Neural cell (in vitro differentiated cells): ENCODE data around the gene GPAM. TPM values are rescaled to one million over a fixed set of nuclear protein-coding genes. Genes with fewer than 3 reads are reported as not detected.
"Not testable (repeated sequence)": the region's sequence is repeated elsewhere in the genome, so short reads cannot be mapped to it uniquely, and the experiment has no call there.

ENCODE experiments used
- H2AFZ ChIP-seq: fragments of 200-600, 300-800 bp; sonication (generic), shearing (Covaris generic); 2 replicates; pipeline ENCODE4 v1.6.0; 2014; ENCODE audit warnings: low read depth, mild to moderate bottlenecking, antibody characterized with exemption, low read length, moderate library complexity
- H3F3A ChIP-seq: fragments of 200-600 bp; shearing (Covaris generic); 2 replicates; pipeline ENCODE4 v1.6.1; 2016; ENCODE audit warnings: mild to moderate bottlenecking, moderate library complexity, mixed read lengths, antibody characterized with exemption, low read length; ENCODE audit not compliant: insufficient read depth, poor library complexity, severe bottlenecking
- H3K27ac ChIP-seq: fragments of 200-600, 300-800 bp; sonication (generic), shearing (Covaris generic); 2 replicates; pipeline ENCODE4 v1.5.1; 2014; ENCODE audit warnings: mild to moderate bottlenecking, low read length, moderate library complexity
- H3K27me3 ChIP-seq: fragments of 300-800, 200-600 bp; sonication (generic), shearing (Covaris generic); 2 replicates; pipeline ENCODE4 v1.6.0; 2014; ENCODE audit warnings: mild to moderate bottlenecking, low read depth, low read length, moderate library complexity; ENCODE audit not compliant: insufficient read depth
- H3K36me3 ChIP-seq: fragments of 300-800, 200-600 bp; sonication (generic), shearing (Covaris generic); 2 replicates; pipeline ENCODE4 v1.5.1; 2014; ENCODE audit warnings: mild to moderate bottlenecking, antibody characterized with exemption, low read length, moderate library complexity; ENCODE audit not compliant: insufficient read depth
- H3K4me2 ChIP-seq: fragments of 300-800, 200-600 bp; sonication (generic), shearing (Covaris generic); 2 replicates; pipeline ENCODE4 v1.6.0; 2014; ENCODE audit warnings: mild to moderate bottlenecking, low read length
- H3K4me3 ChIP-seq: fragments of 300-800, 200-600 bp; sonication (generic), shearing (Covaris generic); 2 replicates; pipeline ENCODE4 v1.5.1; 2014; ENCODE audit warnings: mild to moderate bottlenecking, low read length, moderate library complexity
- H3K79me2 ChIP-seq: fragments of 200-600 bp; shearing (Covaris generic); replicated peaks from 2 replicates; pipeline ENCODE4 v1.6.0; 2014; ENCODE audit warnings: mild to moderate bottlenecking, low read length, moderate library complexity; ENCODE audit not compliant: insufficient read depth
- H3K9ac ChIP-seq: fragments of 300-800, 200-600 bp; sonication (generic), shearing (Covaris generic); 2 replicates; pipeline ENCODE4 v1.6.1; 2016; ENCODE audit warnings: mild to moderate bottlenecking, low read length, mixed read lengths
- H3K9me2 ChIP-seq: fragments of 200-600 bp; shearing (Covaris generic); 2 replicates; pipeline ENCODE4 v1.6.1; 2016; ENCODE audit warnings: mild to moderate bottlenecking, low read length, mixed read lengths; ENCODE audit not compliant: insufficient read depth
- H3K9me3 ChIP-seq: fragments of 200-600, 300-800 bp; sonication (generic), shearing (Covaris generic); 2 replicates; pipeline ENCODE4 v1.6.1; 2016; ENCODE audit warnings: mild to moderate bottlenecking, mixed run types, low read length, moderate library complexity, mixed read lengths
- H4K20me1 ChIP-seq: fragments of 200-600 bp; shearing (Covaris generic); 2 replicates; pipeline ENCODE4 v1.6.1; 2016; ENCODE audit warnings: mild to moderate bottlenecking, mixed run types; ENCODE audit not compliant: insufficient read depth
- CTCF ChIP-seq: fragments of 450-650 bp; IDR thresholded peaks from 2 replicates; pipeline ENCODE4 v1.5.1; 2014; ENCODE audit warnings: antibody characterized with exemption, mild to moderate bottlenecking, moderate library complexity; ENCODE audit not compliant: poor library complexity, severe bottlenecking
- EP300 ChIP-seq: fragments of 450-650 bp; conservative IDR thresholded peaks from 2 replicates; pipeline ENCODE4 v1.6.1; 2014; ENCODE audit warnings: antibody characterized with exemption, mild to moderate bottlenecking, moderate library complexity; ENCODE audit not compliant: poor library complexity, severe bottlenecking
- EZH2 ChIP-seq: fragments of 200-600, 300-800 bp; shearing (Covaris generic), sonication (generic); IDR thresholded peaks from 2 replicates; pipeline ENCODE4 v1.6.1; 2014; ENCODE audit warnings: antibody characterized with exemption, low read length, borderline replicate concordance, mild to moderate bottlenecking; ENCODE audit not compliant: insufficient read depth, poor library complexity, severe bottlenecking
- MXI1 ChIP-seq: fragments of 450-650 bp; conservative IDR thresholded peaks from 2 replicates; pipeline ENCODE4 v1.6.1; 2014; ENCODE audit warnings: antibody characterized with exemption, mild to moderate bottlenecking; ENCODE audit not compliant: poor library complexity, severe bottlenecking
- POLR2AphosphoS5 ChIP-seq: IDR thresholded peaks from 2 replicates; pipeline ENCODE4 v1.6.1; 2012
- RAD21 ChIP-seq: fragments of 450-650 bp; conservative IDR thresholded peaks from 2 replicates; pipeline ENCODE4 v1.6.1; 2014; ENCODE audit warnings: antibody characterized with exemption, mild to moderate bottlenecking, moderate library complexity
- REST ChIP-seq: IDR thresholded peaks from 2 replicates; pipeline ENCODE4 v1.6.1; 2012; ENCODE audit warnings: borderline replicate concordance
- SMC3 ChIP-seq: fragments of 450-650 bp; conservative IDR thresholded peaks from 2 replicates; pipeline ENCODE4 v1.6.1; 2014; ENCODE audit warnings: antibody characterized with exemption, mild to moderate bottlenecking, moderate library complexity; ENCODE audit not compliant: poor library complexity
- TAF1 ChIP-seq: IDR thresholded peaks from 2 replicates; pipeline ENCODE4 v1.6.1; 2012; ENCODE audit warnings: low read depth
- polyA plus RNA-seq: library from polyadenylated mRNA; depleted of rRNA; stranded (reverse); fragments of >200 nt; gene quantifications from 2 replicates; pipeline ENCODE4 v1.2.3, GENCODE V29; 2014

The GPAM gene
- polyA plus RNA-seq, 1 donor from 2014 or later, result 17.3 TPM

GRCh38 chr10:112120491-112120890 lies 63.1 kb downstream of the GPAM start:
- H3K27ac ChIP-seq, result no peak overlapping the region
- no peaks in the 10 kb centered on the region for H3F3A ChIP-seq
- H3K9me3 ChIP-seq, result no peaks in the 10 kb centered on the region
- no peak overlapping the region for H3K9ac ChIP-seq
- no peak overlapping the region for H2AFZ ChIP-seq
- no peak overlapping the region for H3K4me2 ChIP-seq
- no peaks in the 10 kb centered on the region for H3K79me2 ChIP-seq
- no peaks in the 10 kb centered on the region for H3K9me2 ChIP-seq
- no peak overlapping the region for H3K4me3 ChIP-seq
- no peaks in the 10 kb centered on the region for H4K20me1 ChIP-seq
- no peak for TF ChIP-seq EP300
- no peak for TF ChIP-seq EZH2
- no peak for TF ChIP-seq POLR2AphosphoS5
- TF ChIP-seq REST, result no peak
- TF ChIP-seq CTCF, result no peak
- no peak for TF ChIP-seq MXI1
- TF ChIP-seq TAF1, result no peak
- TF ChIP-seq RAD21, result no peak
- no peak for TF ChIP-seq SMC3
- no peaks in the 10 kb centered on the region for H3K27me3 ChIP-seq
- H3K36me3 ChIP-seq, result no peaks in the 10 kb centered on the region

DNA sequence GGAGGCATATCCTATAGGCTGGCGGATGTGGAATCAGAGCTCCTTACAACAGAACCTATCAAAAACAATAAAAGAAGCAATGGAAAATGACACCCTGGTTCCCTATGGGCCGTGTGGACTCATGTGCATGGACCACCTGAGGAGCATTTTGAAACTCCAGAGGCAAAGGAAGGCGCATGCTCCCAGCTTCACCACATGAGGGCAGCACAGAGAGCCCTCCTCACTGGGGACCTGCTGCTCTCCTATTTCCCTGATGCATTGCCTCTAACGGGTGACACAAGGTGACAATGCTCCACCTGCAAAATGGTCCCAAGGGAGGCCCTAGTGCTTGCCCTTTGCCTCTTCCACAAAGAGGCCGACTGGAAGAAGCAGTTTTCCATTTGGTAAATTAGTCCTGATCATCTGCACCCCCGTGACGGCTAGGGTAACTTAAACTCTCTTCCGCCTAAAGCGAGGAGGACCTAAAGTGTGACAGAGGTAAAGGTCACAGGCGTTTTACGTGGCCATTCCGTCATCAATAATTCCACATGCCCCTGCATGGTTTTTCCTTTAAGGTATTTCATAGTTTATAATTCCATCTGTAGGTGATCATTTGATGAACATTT lies 67.7 kb downstream of the GPAM start:
- Histone ChIP-seq H3K9me2 (no peaks in the 10 kb centered on the region), H3K27me3 (no peaks in the 10 kb centered on the region), H3K36me3 (no peaks in the 10 kb centered on the region), H4K20me1 (no peaks in the 10 kb centered on the region), H3K4me3 (no peak overlapping the region), H3K9me3 (no peaks in the 10 kb centered on the region), H3K79me2 (no peaks in the 10 kb centered on the region), H3K27ac (no peak overlapping the region), H3F3A (no peaks in the 10 kb centered on the region), H3K9ac (no peak overlapping the region), H3K4me2 (no peak overlapping the region), H2AFZ (no peak overlapping the region)
- TF ChIP-seq MXI1 (no peak), CTCF (peak; percentile 40), SMC3 (peak; percentile 32)

DNA sequence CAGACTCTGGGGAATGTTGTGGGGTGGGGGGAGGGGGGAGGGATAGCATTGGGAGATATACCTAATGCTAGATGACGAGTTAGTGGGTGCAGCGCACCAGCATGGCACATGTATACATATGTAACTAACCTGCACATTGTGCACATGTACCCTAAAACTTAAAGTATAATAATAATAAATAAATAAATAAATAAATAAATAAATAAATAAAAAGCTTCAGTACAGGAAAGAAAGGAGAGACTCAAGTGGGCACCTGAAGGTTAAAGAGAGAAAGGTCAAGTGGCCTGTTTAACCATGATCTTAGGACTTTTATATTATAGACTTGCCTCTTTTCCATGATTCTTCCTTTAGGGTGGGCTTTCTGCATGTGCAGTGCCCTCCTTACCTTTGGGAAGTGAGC lies 73.8 kb downstream of the GPAM start:
- H3F3A ChIP-seq, H3K9me3 ChIP-seq, H2AFZ ChIP-seq, H3K9ac ChIP-seq, H3K4me3 ChIP-seq, H3K9me2 ChIP-seq, H3K4me2 ChIP-seq, H4K20me1 ChIP-seq, H3K79me2 ChIP-seq, H3K27ac ChIP-seq, H3K36me3 ChIP-seq, H3K27me3 ChIP-seq: not testable (repeated sequence)
